OCI-LY3 (cell line): Measurements from ENCODE around the gene TCF4.

Experiments used
- H2AFZ ChIP-seq: fragments of 200-600, 300-600 bp; shearing (Covaris generic); 2 replicates; pipeline ENCODE4 v1.6.0; 2014; ENCODE audit warnings: antibody characterized with exemption, low read depth, low read length
- H3K27ac ChIP-seq: fragments of 200-600, 300-600 bp; sonication (generic); 2 replicates; pipeline ENCODE4 v1.5.1; 2014; ENCODE audit warnings: mild to moderate bottlenecking, low read length, moderate library complexity, mixed read lengths
- H3K27me3 ChIP-seq: fragments of 200-600, 300-600 bp; sonication (generic); 2 replicates; pipeline ENCODE4 v1.6.1; 2014; ENCODE audit warnings: low read depth, low read length, mixed read lengths
- H3K36me3 ChIP-seq: fragments of 200-600, 300-600 bp; sonication (generic); replicated peaks from 2 replicates; pipeline ENCODE3; 2014; ENCODE audit warnings: low read depth, low read length, mixed read lengths
- H3K4me1 ChIP-seq: fragments of 300-600, 200-600 bp; sonication (generic); 2 replicates; pipeline ENCODE4 v1.6.1; 2014; ENCODE audit warnings: low read length, mixed read lengths
- H3K4me2 ChIP-seq: fragments of 200-600, 300-600 bp; sonication (generic); 2 replicates; pipeline ENCODE4 v1.6.1; 2014; ENCODE audit warnings: low read length, mixed read lengths
- H3K4me3 ChIP-seq: fragments of 300-600, 200-600 bp; sonication (generic); 2 replicates; pipeline ENCODE4 v1.5.1; 2014; ENCODE audit warnings: antibody characterized with exemption, mild to moderate bottlenecking, low read length, moderate library complexity
- H3K79me2 ChIP-seq: fragments of 300-600, 200-600 bp; shearing (Covaris generic); 2 replicates; pipeline ENCODE4 v1.6.1; 2014; ENCODE audit warnings: mild to moderate bottlenecking, low read length, mixed read lengths
- H3K9ac ChIP-seq: fragments of 300-600, 200-600 bp; shearing (Covaris generic); 2 replicates; pipeline ENCODE4 v1.6.0; 2014; ENCODE audit warnings: mild to moderate bottlenecking, low read length, moderate library complexity
- H3K9me3 ChIP-seq: fragments of 200-600, 300-600 bp; shearing (Covaris generic); 2 replicates; pipeline ENCODE4 v1.6.1; 2014; ENCODE audit warnings: low read length, mixed read lengths; ENCODE audit not compliant: insufficient read depth
- H4K20me1 ChIP-seq: fragments of 200-600, 300-600 bp; sonication (generic); 2 replicates; pipeline ENCODE4 v1.6.1; 2016; ENCODE audit warnings: low read length, mixed read lengths; ENCODE audit not compliant: insufficient read depth
- EZH2phosphoT487 ChIP-seq: fragments of 200-600 bp; shearing (Covaris generic); IDR thresholded peaks from 2 replicates; pipeline ENCODE4 v1.6.1; 2018; ENCODE audit warnings: antibody characterized with exemption, mixed run types, low read depth
- TF ChIP-seq, protein P1 (sequence below): fragments of 200-600, 300-600 bp; sonication (generic); IDR thresholded peaks from 2 replicates; pipeline ENCODE4 v1.5.1; 2014; ENCODE audit warnings: antibody characterized with exemption, low read length, low read depth

The TCF4 gene

DNA sequence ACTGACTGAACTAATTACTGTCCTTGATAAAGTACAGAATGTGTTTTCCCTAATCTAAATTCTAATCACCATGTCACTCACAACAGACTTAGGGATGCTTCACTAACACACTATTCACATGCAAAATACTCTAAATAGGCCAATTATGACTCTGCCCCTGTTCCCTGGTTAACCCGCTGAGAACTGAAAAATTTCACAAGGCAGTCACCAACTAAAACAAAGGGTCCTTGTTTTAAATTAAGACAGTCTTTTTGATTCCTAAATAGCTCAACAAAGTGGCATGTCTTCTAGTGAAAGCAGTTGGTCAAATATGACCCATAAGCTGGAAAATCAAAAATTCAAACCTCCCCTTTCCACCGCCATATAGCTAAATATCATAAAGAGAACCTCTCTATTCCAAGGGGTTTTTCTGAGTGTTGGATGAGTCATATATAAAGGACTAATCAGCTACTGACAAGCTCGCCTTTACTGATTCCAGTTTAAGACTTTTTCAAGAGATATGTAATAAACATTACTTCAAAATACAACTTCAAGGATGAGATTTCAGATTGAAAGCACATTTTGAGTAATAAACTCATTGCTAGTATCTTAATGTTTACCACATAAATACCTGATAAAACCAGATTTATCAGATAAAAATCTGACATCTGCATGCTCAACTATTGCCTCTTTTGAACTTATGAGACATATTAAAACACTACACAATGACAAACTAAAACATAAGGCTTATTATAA lies 235.8 kb downstream of the TCF4 start:
- H3K4me1 ChIP-seq, result peaks cover 74% of the 10 kb centered on the region
- peaks cover 100% of the 10 kb centered on the region for H3K79me2 ChIP-seq

DNA sequence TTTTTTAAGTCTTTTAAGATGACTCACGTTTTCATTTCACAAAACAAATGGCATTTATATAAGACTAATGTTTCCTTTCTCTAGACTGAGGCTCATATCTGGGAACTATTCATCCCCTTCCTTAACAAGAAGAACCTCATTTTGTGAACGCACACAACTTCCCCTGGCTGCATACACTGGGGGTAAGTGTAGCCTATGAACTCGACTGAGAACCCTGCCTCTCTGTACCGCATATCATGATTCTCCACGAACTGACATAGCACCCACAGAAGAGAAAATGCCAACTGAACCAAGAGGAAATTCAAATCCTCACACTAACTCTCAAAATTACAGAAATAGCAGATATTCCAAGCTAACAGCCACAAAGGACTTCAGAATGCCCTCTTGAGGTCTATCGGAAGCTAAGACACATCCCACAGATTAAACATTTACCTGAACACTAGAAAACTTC lies 236.7 kb downstream of the TCF4 start:
- peaks cover 98% of the 10 kb centered on the region for H4K20me1 ChIP-seq
- peaks cover 40% of the 10 kb centered on the region for H3K36me3 ChIP-seq
- peaks cover 68% of the 10 kb centered on the region for H3K4me1 ChIP-seq
- H3K79me2 ChIP-seq, result peaks cover 100% of the 10 kb centered on the region
- H3K9me3 ChIP-seq, result no peaks in the 10 kb centered on the region
- peak overlapping the region; percentile 33 for H3K4me2 ChIP-seq
- H3K27ac ChIP-seq, result peak overlapping the region; percentile 20
- H3K4me3 ChIP-seq, result no peak overlapping the region
- TF ChIP-seq EZH2phosphoT487, result no peak
- TF ChIP-seq, protein P1, sequence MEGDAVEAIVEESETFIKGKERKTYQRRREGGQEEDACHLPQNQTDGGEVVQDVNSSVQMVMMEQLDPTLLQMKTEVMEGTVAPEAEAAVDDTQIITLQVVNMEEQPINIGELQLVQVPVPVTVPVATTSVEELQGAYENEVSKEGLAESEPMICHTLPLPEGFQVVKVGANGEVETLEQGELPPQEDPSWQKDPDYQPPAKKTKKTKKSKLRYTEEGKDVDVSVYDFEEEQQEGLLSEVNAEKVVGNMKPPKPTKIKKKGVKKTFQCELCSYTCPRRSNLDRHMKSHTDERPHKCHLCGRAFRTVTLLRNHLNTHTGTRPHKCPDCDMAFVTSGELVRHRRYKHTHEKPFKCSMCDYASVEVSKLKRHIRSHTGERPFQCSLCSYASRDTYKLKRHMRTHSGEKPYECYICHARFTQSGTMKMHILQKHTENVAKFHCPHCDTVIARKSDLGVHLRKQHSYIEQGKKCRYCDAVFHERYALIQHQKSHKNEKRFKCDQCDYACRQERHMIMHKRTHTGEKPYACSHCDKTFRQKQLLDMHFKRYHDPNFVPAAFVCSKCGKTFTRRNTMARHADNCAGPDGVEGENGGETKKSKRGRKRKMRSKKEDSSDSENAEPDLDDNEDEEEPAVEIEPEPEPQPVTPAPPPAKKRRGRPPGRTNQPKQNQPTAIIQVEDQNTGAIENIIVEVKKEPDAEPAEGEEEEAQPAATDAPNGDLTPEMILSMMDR, result no peak; the same call in 1 of the 2 replicates
- H3K9ac ChIP-seq, result peak overlapping the region; percentile 3; the same call in 1 of the 2 replicates
- H2AFZ ChIP-seq, result no peak overlapping the region
- no peaks in the 10 kb centered on the region for H3K27me3 ChIP-seq

More for the DNA sequence above, 235.8 kb downstream of the TCF4 start:
- Histone ChIP-seq H3K4me3 (peak overlapping the region; percentile 25), H3K9me3 (no peaks in the 10 kb centered on the region), H3K36me3 (peaks cover 33% of the 10 kb centered on the region), H3K9ac (peak overlapping the region; percentile 16), H4K20me1 (peaks cover 98% of the 10 kb centered on the region), H3K27me3 (no peaks in the 10 kb centered on the region), H2AFZ (no peak overlapping the region), H3K4me2 (peak overlapping the region; percentile 50), H3K27ac (peak overlapping the region; percentile 55)
- TF ChIP-seq, protein P1, result no peak
- no peak for TF ChIP-seq EZH2phosphoT487

DNA sequence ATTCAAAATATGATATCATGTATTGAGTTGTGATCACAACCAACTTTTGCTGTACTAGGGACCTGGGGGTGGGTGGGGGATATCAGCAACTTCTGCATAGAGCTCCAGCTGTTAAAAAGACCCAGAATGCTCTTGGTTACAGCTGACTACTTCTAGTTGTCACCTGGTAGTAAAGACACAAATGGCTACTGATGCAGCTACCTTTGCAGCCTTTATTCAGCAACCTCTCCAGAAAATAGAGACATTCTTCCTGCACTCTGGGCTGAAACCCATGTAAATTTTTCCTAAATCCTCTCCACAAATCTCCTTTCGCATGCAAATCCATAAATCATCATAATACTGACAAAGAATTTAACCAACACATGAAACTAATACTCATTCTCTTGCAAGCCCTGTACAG lies 238.3 kb downstream of the TCF4 start:
- H3K4me1 ChIP-seq, result peaks cover 67% of the 10 kb centered on the region
- H3K27ac ChIP-seq, result peak overlapping the region; percentile 2; the same call in 1 of the 2 replicates
- no peak overlapping the region for H3K4me2 ChIP-seq
- TF ChIP-seq EZH2phosphoT487, result no peak
- TF ChIP-seq, protein P1, result no peak
- no peak overlapping the region for H3K9ac ChIP-seq
- H3K4me3 ChIP-seq, result no peak overlapping the region
- no peaks in the 10 kb centered on the region for H3K27me3 ChIP-seq
- H4K20me1 ChIP-seq, result peaks cover 98% of the 10 kb centered on the region
- peaks cover 100% of the 10 kb centered on the region for H3K79me2 ChIP-seq
- H2AFZ ChIP-seq, result no peak overlapping the region
- no peaks in the 10 kb centered on the region for H3K9me3 ChIP-seq
- H3K36me3 ChIP-seq, result peaks cover 50% of the 10 kb centered on the region

DNA sequence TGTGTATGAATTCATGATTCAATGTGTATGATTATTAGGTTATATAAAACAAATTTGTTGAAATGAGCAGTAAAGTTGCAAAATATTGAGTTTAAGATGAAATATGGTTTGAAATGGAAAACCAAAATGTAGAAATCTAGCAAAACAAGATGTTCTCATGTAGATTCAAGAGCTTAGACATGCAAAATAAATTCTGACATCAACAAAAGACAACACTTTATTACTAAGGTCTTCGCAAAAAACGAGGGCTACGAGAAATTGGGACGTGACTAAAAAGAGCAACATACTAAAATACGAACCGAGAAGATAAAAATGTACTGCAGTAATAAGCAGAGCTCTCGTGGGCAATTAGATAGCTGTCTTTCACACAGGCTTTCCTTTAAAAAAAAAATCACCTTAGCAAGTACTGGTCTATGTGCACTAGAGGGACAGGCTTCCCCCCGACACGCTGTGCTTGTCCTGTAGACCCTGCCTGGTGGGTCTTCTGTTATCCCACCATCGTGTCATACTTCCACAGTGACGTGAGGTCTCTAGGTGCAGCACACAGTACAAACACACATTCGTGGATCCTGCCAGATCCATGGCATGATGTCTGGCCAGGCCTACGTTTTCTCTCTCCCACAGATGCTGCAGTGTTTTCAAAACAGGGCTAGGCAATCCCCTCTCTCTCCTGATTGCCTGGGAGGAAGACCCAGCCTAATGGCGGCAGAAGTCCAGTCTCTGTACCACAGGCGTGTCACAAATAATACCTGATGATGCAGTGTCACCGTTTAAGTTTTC lies 240.8 kb downstream of the TCF4 start:
- H3K27ac ChIP-seq, result no peak overlapping the region
- peaks cover 53% of the 10 kb centered on the region for H3K4me1 ChIP-seq
- H3K36me3 ChIP-seq, result peaks cover 65% of the 10 kb centered on the region
- TF ChIP-seq, protein P1, result no peak
- no peak for TF ChIP-seq EZH2phosphoT487
- H3K27me3 ChIP-seq, result no peaks in the 10 kb centered on the region
- H3K4me3 ChIP-seq, result no peak overlapping the region
- no peaks in the 10 kb centered on the region for H3K9me3 ChIP-seq
- no peak overlapping the region for H3K9ac ChIP-seq
- H2AFZ ChIP-seq, result no peak overlapping the region
- H3K4me2 ChIP-seq, result no peak overlapping the region
- peaks cover 98% of the 10 kb centered on the region for H4K20me1 ChIP-seq
- peaks cover 100% of the 10 kb centered on the region for H3K79me2 ChIP-seq
